ENCODE data around the gene CMTR1.
"Not testable (repeated sequence)": the region's sequence is repeated elsewhere in the genome, so short reads cannot be mapped to it uniquely, and the experiment has no call there.

Gene CMTR1

GRCh38 chr6:37492991-37493660 is 60.1 kb downstream of the CMTR1 start:
- no peak for DNase-seq

- DNase-seq: no peak
These were observed 60.6 kb downstream of the CMTR1 start for GRCh38 chr6:37493661-37493995.

- no peak for DNase-seq
These were observed 62.4 kb downstream of the CMTR1 start for GRCh38 chr6:37495244-37495934.

GRCh38 chr6:37496951-37497885 is 64.2 kb downstream of the CMTR1 start:
- DNase-seq: no peak

GRCh38 chr6:37499433-37500293 is 66.6 kb downstream of the CMTR1 start, which contains the start of gene CCDC167:
CCDC167 (minus strand) TSS chr6:37499893; CDS start chr6:37499863, 30 bp downstream.
- peak; percentile 95 for DNase-seq

GRCh38 chr6:37500294-37500608 is 67.2 kb downstream of the CMTR1 start:
- no peak for DNase-seq

- DNase-seq: not testable (repeated sequence)
These were observed 67.9 kb downstream of the CMTR1 start for GRCh38 chr6:37500904-37501303.

- no peak for DNase-seq
These were observed 68.8 kb downstream of the CMTR1 start for GRCh38 chr6:37501632-37502491.

GRCh38 chr6:37502703-37503291 is 69.8 kb downstream of the CMTR1 start:
- no peak for DNase-seq

- DNase-seq: no peak
These were observed 70.4 kb downstream of the CMTR1 start for GRCh38 chr6:37503309-37503965.

GRCh38 chr6:37504024-37504423 is 71.0 kb downstream of the CMTR1 start:
- no peak for DNase-seq

GRCh38 chr6:37506479-37506878 is 73.5 kb downstream of the CMTR1 start:
- no peak for DNase-seq

- DNase-seq: no peak
These were observed 74.1 kb downstream of the CMTR1 start for GRCh38 chr6:37507077-37507476.

GRCh38 chr6:37507690-37508421 is 74.8 kb downstream of the CMTR1 start:
- no peak for DNase-seq

- no peak for DNase-seq
These were observed 78.2 kb downstream of the CMTR1 start for GRCh38 chr6:37511201-37511600.

- no peak for DNase-seq
These were observed 78.9 kb downstream of the CMTR1 start for GRCh38 chr6:37511910-37512399.

- no peak for DNase-seq
These were observed 79.5 kb downstream of the CMTR1 start for GRCh38 chr6:37512400-37513011.

- DNase-seq: no peak
These were observed 80.1 kb downstream of the CMTR1 start for GRCh38 chr6:37513155-37513554.

- DNase-seq: no peak
These were observed 80.6 kb downstream of the CMTR1 start for GRCh38 chr6:37513576-37513975.
